Measurements from ENCODE around the gene OLFM1.

The OLFM1 gene

DNA sequence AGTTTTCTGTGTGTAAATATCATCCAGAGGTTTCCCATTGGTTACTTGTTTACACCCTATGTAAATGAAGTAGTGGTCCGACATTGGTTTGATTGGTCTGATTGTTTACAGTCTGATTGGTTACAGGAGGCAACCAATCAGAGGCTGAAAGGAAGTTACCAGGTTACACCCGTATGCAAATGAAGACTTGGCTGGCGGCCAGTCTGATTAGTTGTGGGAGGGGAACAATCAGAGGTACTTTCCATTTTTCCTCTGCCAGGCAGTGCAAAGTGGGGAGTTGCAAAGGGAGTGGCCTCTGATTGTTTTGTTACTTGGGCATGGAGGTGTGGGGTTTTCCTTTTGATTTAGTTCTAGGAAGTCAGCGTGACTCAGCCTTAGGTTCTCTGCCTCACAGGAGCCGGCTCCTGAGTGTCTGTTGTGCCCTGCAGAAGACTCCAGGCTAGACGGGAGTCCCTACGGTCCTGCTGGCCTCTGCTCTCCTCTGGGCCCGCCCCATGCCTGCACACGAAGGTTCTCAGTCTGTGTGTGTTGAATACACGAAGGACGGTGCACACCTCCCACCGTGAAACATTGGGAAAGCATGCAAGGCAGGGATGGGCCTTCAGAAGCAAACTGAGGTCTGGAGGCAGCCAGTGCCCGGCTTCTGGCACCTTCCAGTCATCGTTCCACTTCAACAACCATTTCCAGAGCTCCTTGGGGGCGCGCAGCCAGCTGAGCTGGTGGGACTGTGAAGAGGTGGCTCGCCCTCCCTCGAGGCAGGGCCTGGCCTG, 42.9 kb downstream of the OLFM1 start:
- TF ChIP-seq POLR2AphosphoS5 (IDR thresholded peaks at IDR 0.05; ENCODE audit: low read depth, low read length) (no peak), SIN3A (IDR thresholded peaks at IDR 0.05; ENCODE audit: borderline replicate concordance, insufficient read depth, low read length) (no peak), FOXP2 (optimal IDR thresholded peaks at IDR 0.05; ENCODE audit: borderline replicate concordance, extremely low read depth, extremely low read length, insufficient read depth) (no peak), TAF1 (IDR thresholded peaks at IDR 0.05; ENCODE audit: borderline replicate concordance, insufficient read depth, low read length) (no peak)
- TF ChIP-seq, protein P1, sequence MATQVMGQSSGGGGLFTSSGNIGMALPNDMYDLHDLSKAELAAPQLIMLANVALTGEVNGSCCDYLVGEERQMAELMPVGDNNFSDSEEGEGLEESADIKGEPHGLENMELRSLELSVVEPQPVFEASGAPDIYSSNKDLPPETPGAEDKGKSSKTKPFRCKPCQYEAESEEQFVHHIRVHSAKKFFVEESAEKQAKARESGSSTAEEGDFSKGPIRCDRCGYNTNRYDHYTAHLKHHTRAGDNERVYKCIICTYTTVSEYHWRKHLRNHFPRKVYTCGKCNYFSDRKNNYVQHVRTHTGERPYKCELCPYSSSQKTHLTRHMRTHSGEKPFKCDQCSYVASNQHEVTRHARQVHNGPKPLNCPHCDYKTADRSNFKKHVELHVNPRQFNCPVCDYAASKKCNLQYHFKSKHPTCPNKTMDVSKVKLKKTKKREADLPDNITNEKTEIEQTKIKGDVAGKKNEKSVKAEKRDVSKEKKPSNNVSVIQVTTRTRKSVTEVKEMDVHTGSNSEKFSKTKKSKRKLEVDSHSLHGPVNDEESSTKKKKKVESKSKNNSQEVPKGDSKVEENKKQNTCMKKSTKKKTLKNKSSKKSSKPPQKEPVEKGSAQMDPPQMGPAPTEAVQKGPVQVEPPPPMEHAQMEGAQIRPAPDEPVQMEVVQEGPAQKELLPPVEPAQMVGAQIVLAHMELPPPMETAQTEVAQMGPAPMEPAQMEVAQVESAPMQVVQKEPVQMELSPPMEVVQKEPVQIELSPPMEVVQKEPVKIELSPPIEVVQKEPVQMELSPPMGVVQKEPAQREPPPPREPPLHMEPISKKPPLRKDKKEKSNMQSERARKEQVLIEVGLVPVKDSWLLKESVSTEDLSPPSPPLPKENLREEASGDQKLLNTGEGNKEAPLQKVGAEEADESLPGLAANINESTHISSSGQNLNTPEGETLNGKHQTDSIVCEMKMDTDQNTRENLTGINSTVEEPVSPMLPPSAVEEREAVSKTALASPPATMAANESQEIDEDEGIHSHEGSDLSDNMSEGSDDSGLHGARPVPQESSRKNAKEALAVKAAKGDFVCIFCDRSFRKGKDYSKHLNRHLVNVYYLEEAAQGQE (IDR thresholded peaks at IDR 0.05; ENCODE audit: insufficient read depth in 1 of 2, low read depth in 2 of 2, low read length in 2 of 2), result no peak

- TF ChIP-seq TAF1 (IDR thresholded peaks at IDR 0.05; ENCODE audit: borderline replicate concordance, insufficient read depth, low read length), result no peak
- TF ChIP-seq FOXP2 (optimal IDR thresholded peaks at IDR 0.05; ENCODE audit: borderline replicate concordance, extremely low read depth, extremely low read length, insufficient read depth), result no peak
- TF ChIP-seq SIN3A (IDR thresholded peaks at IDR 0.05; ENCODE audit: borderline replicate concordance, insufficient read depth, low read length), result no peak
- TF ChIP-seq POLR2AphosphoS5 (IDR thresholded peaks at IDR 0.05; ENCODE audit: low read depth, low read length), result no peak
- TF ChIP-seq, protein P1 (IDR thresholded peaks at IDR 0.05; ENCODE audit: insufficient read depth in 1 of 2, low read depth in 2 of 2, low read length in 2 of 2), result no peak
Measured at GRCh38 chr9:135131488-135131887, 44.0 kb downstream of the OLFM1 start.

DNA sequence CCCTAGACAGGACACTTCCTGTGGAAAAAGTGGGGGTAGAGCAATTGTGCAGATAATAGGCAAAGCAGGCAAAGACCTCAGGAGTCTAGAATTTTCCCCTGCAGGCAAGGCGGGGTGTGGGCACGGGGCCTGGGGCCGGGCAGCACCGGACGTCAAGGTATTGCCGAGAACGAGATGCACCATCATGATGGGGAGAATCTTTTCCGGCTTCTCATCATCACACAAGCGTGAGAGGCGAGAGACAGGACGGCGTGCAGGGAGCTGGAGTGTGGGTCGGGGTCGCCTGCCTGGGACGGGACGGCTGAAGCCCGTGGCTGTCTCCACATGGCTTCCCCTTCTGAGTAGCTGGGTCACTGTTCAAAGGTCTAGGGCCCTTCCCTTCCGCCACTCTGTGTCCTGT, 44.5 kb downstream of the OLFM1 start:
- TF ChIP-seq SIN3A (IDR thresholded peaks at IDR 0.05; ENCODE audit: borderline replicate concordance, insufficient read depth, low read length) (no peak), FOXP2 (optimal IDR thresholded peaks at IDR 0.05; ENCODE audit: borderline replicate concordance, extremely low read depth, extremely low read length, insufficient read depth) (no peak), TAF1 (IDR thresholded peaks at IDR 0.05; ENCODE audit: borderline replicate concordance, insufficient read depth, low read length) (no peak), POLR2AphosphoS5 (IDR thresholded peaks at IDR 0.05; ENCODE audit: low read depth, low read length) (no peak)
- TF ChIP-seq, protein P1 (IDR thresholded peaks at IDR 0.05; ENCODE audit: insufficient read depth in 1 of 2, low read depth in 2 of 2, low read length in 2 of 2), result no peak

- TF ChIP-seq POLR2AphosphoS5 (IDR thresholded peaks at IDR 0.05; ENCODE audit: low read depth, low read length) (no peak), SIN3A (IDR thresholded peaks at IDR 0.05; ENCODE audit: borderline replicate concordance, insufficient read depth, low read length) (no peak), FOXP2 (optimal IDR thresholded peaks at IDR 0.05; ENCODE audit: borderline replicate concordance, extremely low read depth, extremely low read length, insufficient read depth) (no peak), TAF1 (IDR thresholded peaks at IDR 0.05; ENCODE audit: borderline replicate concordance, insufficient read depth, low read length) (no peak)
- TF ChIP-seq, protein P1 (IDR thresholded peaks at IDR 0.05; ENCODE audit: insufficient read depth in 1 of 2, low read depth in 2 of 2, low read length in 2 of 2), result no peak
Measured at GRCh38 chr9:135134268-135135022, 47.0 kb downstream of the OLFM1 start.

All from PFSK-1 (cell line).